ENCODE data around the gene TUBB4B. TPM values are rescaled to one million over a fixed set of nuclear protein-coding genes. Genes with fewer than 3 reads are reported as not detected.

TUBB4B gene
- total and polyA plus RNA-seq, 2 of the 4 experiments (the other 2 are of a cell fraction), result 237 to 529 TPM

- Histone ChIP-seq H3K4me3 (ENCODE audit: insufficient read depth, low read depth, low read length) (no peak overlapping the region), H3K9me3 (ENCODE audit: control insufficient read depth, insufficient read depth, low read length) (no peaks in the 10 kb centered on the region), H3K27me3 (ENCODE audit: control insufficient read depth, insufficient read depth, low read length) (no peaks in the 10 kb centered on the region), H3K23ac (ENCODE audit: low read depth, low read length) (no peak overlapping the region), H2AK5ac (ENCODE audit: low read depth, low read length) (no peak overlapping the region), H3K4ac (ENCODE audit: low read depth, low read length) (no peak overlapping the region), H3K4me1 (ENCODE audit: control insufficient read depth, insufficient read depth, low read length) (no peaks in the 10 kb centered on the region), H3K14ac (replicated peaks; ENCODE audit: low read depth, low read length) (no peak overlapping the region), H3K18ac (ENCODE audit: low read depth, low read length) (no peak overlapping the region), H3K9me1 (ENCODE audit: insufficient read depth, low read length) (no peaks in the 10 kb centered on the region), H4K8ac (ENCODE audit: low read depth in 2 of 2, low read length in 2 of 2) (no peak overlapping the region), H2BK5ac (ENCODE audit: low read depth, low read length, poor library complexity, severe bottlenecking) (no peak overlapping the region), H3K4me2 (ENCODE audit: low read depth, low read length) (no peak overlapping the region), H3K36me3 (ENCODE audit: control insufficient read depth, insufficient read depth, low read length) (peaks cover 22% of the 10 kb centered on the region), H2AFZ (replicated peaks; ENCODE audit: low read length, poor library complexity) (no peak overlapping the region), H3K79me1 (ENCODE audit: low read depth in 1 of 2, low read length in 2 of 2) (peaks cover 4 to 5% of the 10 kb centered on the region in 2 experiments), H2BK120ac (ENCODE audit: low read depth, low read length) (no peak overlapping the region), H4K20me1 (ENCODE audit: insufficient read depth, low read length) (no peaks in the 10 kb centered on the region), H4K91ac (ENCODE audit: insufficient read depth, low read depth, low read length) (no peak overlapping the region), H2BK15ac (ENCODE audit: low read depth, low read length) (no peak overlapping the region), H3K56ac (ENCODE audit: extremely low read depth, insufficient read depth, low read length) (no peak overlapping the region), H3K27ac (ENCODE audit: insufficient read depth, low read length) (no peak overlapping the region), H4K5ac (ENCODE audit: low read depth, low read length) (no peak overlapping the region), H2AK9ac (replicated peaks; ENCODE audit: low read depth, low read length, poor library complexity) (no peak overlapping the region), H2BK20ac (ENCODE audit: low read depth, low read length) (no peak overlapping the region), H3K9ac (ENCODE audit: low read depth, low read length) (no peak overlapping the region)
- DNase-seq (no peak), ATAC-seq (ENCODE audit: low read depth) (no peak)
- 90% methylated on average over 15 of the region's 21 CpGs; no CpG with 5 or more reads in 1 of the 2 experiments for WGBS, 2 experiments (ENCODE audit: extremely low coverage in 2 of 2, insufficient read length in 1 of 2)
- ChIA-PET POLR2A (ENCODE audit: unreplicated experiment) (no interaction called here), CTCF (no interaction called here)
- in situ Hi-C loops (cut with MboI; ENCODE audit: low sequenced_read_pairs) (no loop called here), dilution Hi-C loops (cut with HindIII; ENCODE audit: low sequenced_read_pairs, unreplicated experiment) (no loop called here), intact Hi-C loops (cut with micrococcal nuclease) (no loop called here)
- no TSS peak for BruUV-seq (replicated peaks)
- TF ChIP-seq POLR2A (IDR thresholded peaks at IDR 0.05; ENCODE audit: low read depth, low read length), result no peak
- TF ChIP-seq RCOR1 (IDR thresholded peaks at IDR 0.05; ENCODE audit: insufficient replicate concordance, low read length), result no peak
- TF ChIP-seq SMC3 (IDR thresholded peaks at IDR 0.05; ENCODE audit: low read depth, low read length), result no peak
- TF ChIP-seq BHLHE40 (IDR thresholded peaks at IDR 0.05; ENCODE audit: low read depth, low read length), result no peak
- TF ChIP-seq FOS (IDR thresholded peaks at IDR 0.05; ENCODE audit: low read depth, low read length), result no peak
- no peak for TF ChIP-seq RFX5 (IDR thresholded peaks at IDR 0.05; ENCODE audit: low read depth, low read length)
- TF ChIP-seq MAFK (IDR thresholded peaks at IDR 0.05; ENCODE audit: low read depth, low read length), result no peak
- no peak for TF ChIP-seq NFE2L2 (IDR thresholded peaks at IDR 0.05; ENCODE audit: low read depth, low read length)
- no peak for TF ChIP-seq MXI1 (IDR thresholded peaks at IDR 0.05; ENCODE audit: borderline replicate concordance, low read depth, low read length)
- TF ChIP-seq RAD21 (IDR thresholded peaks at IDR 0.05; ENCODE audit: low read length), result no peak
- no peak for TF ChIP-seq CTCF (conservative IDR thresholded peaks at IDR 0.05; ENCODE audit: low read depth, low read length)
- TF ChIP-seq ELK1 (IDR thresholded peaks at IDR 0.05; ENCODE audit: borderline replicate concordance, low read depth, low read length), result no peak
- TF ChIP-seq CHD1 (IDR thresholded peaks at IDR 0.05; ENCODE audit: low read depth, low read length), result no peak
- no peak for TF ChIP-seq CEBPB (IDR thresholded peaks at IDR 0.05; ENCODE audit: low read depth, low read length)
- no peak for TF ChIP-seq USF2 (IDR thresholded peaks at IDR 0.05; ENCODE audit: low read depth, low read length)
- TF ChIP-seq MAZ (IDR thresholded peaks at IDR 0.05; ENCODE audit: borderline replicate concordance, low read depth, low read length), result no peak
Observed at GRCh38 chr9:137212520-137212919, 28.6 kb upstream of the TUBB4B start.

Measured in IMR-90 (cell line).